GM12878 (cell line): Measurements from ENCODE around the gene LRRC56. TPM values are rescaled to one million over a fixed set of nuclear protein-coding genes. Genes with fewer than 3 reads are reported as not detected.

ENCODE experiments used
- ATAC-seq: fragments of 200-7000 bp; cut with Tn5 transposase; 3 replicates; pipeline ENCODE4 v1.9.1; 2020; ENCODE audit warnings: mild to moderate bottlenecking, moderate library complexity
- BruUV-seq: library from RNA; stranded (reverse); fragments of 400-500 nt; replicated peaks from 2 replicates; lab custom pipeline; 2021; lab: Mats Ljungman, UMichigan
- CTCF ChIA-PET: fragments of 300-600 bp; sonication (Branson Sonifier 250); formaldehyde crosslinking; extraction: SDS; loops from one replicate; lab custom pipeline; 2021; ENCODE audit warnings: inconsistent platforms; lab: Yijun Ruan, JAX
- POLR2A ChIA-PET: fragments of 350-600 bp; formaldehyde crosslinking; extraction: SDS; loops from one replicate; lab custom pipeline; 2021; ENCODE audit warnings: inconsistent platforms; lab: Charles Lee
- RAD21 ChIA-PET: fragments of 300-600 bp; sonication (Branson Sonifier 250); formaldehyde crosslinking; loops from one replicate; lab custom pipeline; 2023; ENCODE audit warnings: antibody characterized with exemption; ENCODE audit not compliant: unreplicated experiment; lab: Charles Lee
- SMC1A ChIA-PET: fragments of 300-600 bp; sonication (Branson Sonifier 250); formaldehyde crosslinking; loops from one replicate; lab custom pipeline; 2023; ENCODE audit not compliant: unreplicated experiment, uncharacterized antibody; lab: Charles Lee
- DNase-seq: peaks from one replicate; pipeline ENCODE4 v3.0.0-alpha.2; 2011; ENCODE audit warnings: low read depth, low spot score
- FAIRE-seq: peaks from 3 replicates; lab custom pipeline; 2011; peaks lifted over from hg19 to GRCh38; lab: Jason Lieb, UNC
- H2AFZ ChIP-seq: 2 replicates; pipeline ENCODE4 v1.6.0; 2011; ENCODE audit warnings: low read depth, low read length, control low read depth; ENCODE audit not compliant: control insufficient read depth
- H3K27ac ChIP-seq: 2 replicates; pipeline ENCODE4 v1.5.1; 2011; ENCODE audit warnings: control low read depth; ENCODE audit not compliant: control insufficient read depth, insufficient read depth
- H3K27me3 ChIP-seq, 2 experiments: replicated peaks in 1 of 2; 2 replicates each; pipeline versions ENCODE4 v1.6.0 to v1.6.1; 2011; ENCODE audit warnings: low read length in 1 of 2; ENCODE audit not compliant: control insufficient read depth in 2 of 2, insufficient read depth in 2 of 2
- H3K36me3 ChIP-seq, 2 experiments: 2 replicates each; pipeline ENCODE4 v1.5.1; 2011; ENCODE audit warnings: low read length in 1 of 2; ENCODE audit not compliant: control insufficient read depth in 2 of 2, insufficient read depth in 2 of 2
- H3K4me1 ChIP-seq: 2 replicates; pipeline ENCODE4 v1.6.1; 2011; ENCODE audit warnings: mild to moderate bottlenecking, low read length, moderate library complexity, mixed read lengths; ENCODE audit not compliant: control insufficient read depth, insufficient read depth
- H3K4me2 ChIP-seq: 2 replicates; pipeline ENCODE4 v1.6.0; 2011; ENCODE audit warnings: control low read depth; ENCODE audit not compliant: control insufficient read depth, insufficient read depth
- H3K4me3 ChIP-seq: fragments of 200-600 bp; sonication (generic); 2 replicates; pipeline ENCODE4 v1.5.1; 2016
- H3K79me2 ChIP-seq: 2 replicates; pipeline ENCODE4 v1.6.0; 2011; ENCODE audit warnings: low read length; ENCODE audit not compliant: control insufficient read depth, insufficient read depth
- H3K9ac ChIP-seq: 2 replicates; pipeline ENCODE4 v1.8.0; 2011; ENCODE audit warnings: low read length, control low read depth, mixed read lengths; ENCODE audit not compliant: control insufficient read depth, insufficient read depth
- H3K9me3 ChIP-seq: replicated peaks from 3 replicates; pipeline ENCODE4 v1.5.1; 2011; ENCODE audit warnings: mild to moderate bottlenecking, low read length; ENCODE audit not compliant: control insufficient read depth, insufficient read depth
- H4K20me1 ChIP-seq: 2 replicates; pipeline ENCODE4 v1.6.0; 2011; ENCODE audit not compliant: control insufficient read depth, insufficient read depth
- BACH1 ChIP-seq: fragments of 450-650 bp; IDR thresholded peaks from 2 replicates; pipeline ENCODE4 v1.6.1; 2017; ENCODE audit warnings: mild to moderate bottlenecking, borderline replicate concordance
- EGR1 ChIP-seq, 2 experiments: IDR thresholded peaks; 1 replicate in 1 of 2; 2 replicates in 1 of 2; pipeline ENCODE4 v1.6.1; 2011 to 2012; ENCODE audit warnings: low read depth in 2 of 2, low read length in 2 of 2, borderline replicate concordance in 1 of 2, mild to moderate bottlenecking in 1 of 2, moderate library complexity in 1 of 2
- GATAD2B ChIP-seq: fragments of 450-650 bp; conservative IDR thresholded peaks from 2 replicates; pipeline ENCODE4 v1.6.1; 2017; ENCODE audit warnings: low read depth, mild to moderate bottlenecking, moderate library complexity
- IKZF1 ChIP-seq: fragments of 450-650 bp; conservative IDR thresholded peaks from 2 replicates; pipeline ENCODE4 v1.6.1; 2017; ENCODE audit warnings: antibody characterized with exemption, mild to moderate bottlenecking
- LARP7 ChIP-seq: fragments of 450-650 bp; IDR thresholded peaks from 2 replicates; pipeline ENCODE4 v1.6.1; 2017; ENCODE audit warnings: mild to moderate bottlenecking
- MTA3 ChIP-seq: IDR thresholded peaks from 2 replicates; pipeline ENCODE4 v1.6.1; 2012; ENCODE audit warnings: low read length, inconsistent platforms, borderline replicate concordance
- RUNX3 ChIP-seq: IDR thresholded peaks from 2 replicates; pipeline ENCODE4 v1.6.1; 2012; ENCODE audit warnings: low read length, inconsistent platforms
- ZNF207 ChIP-seq: fragments of 450-650 bp; IDR thresholded peaks from 2 replicates; pipeline ENCODE4 v1.6.1; 2014; ENCODE audit warnings: antibody characterized with exemption, mild to moderate bottlenecking, borderline replicate concordance
- ZNF24 ChIP-seq: fragments of 450-650 bp; IDR thresholded peaks from 2 replicates; pipeline ENCODE4 v1.6.1; 2017; ENCODE audit warnings: antibody characterized with exemption, mild to moderate bottlenecking
- WGBS: methylation state at CpG from one replicate; pipeline ENCODE4 v1.1.6; 2016; ENCODE audit warnings: low lambda C conversion rate; ENCODE audit not compliant: insufficient replicate concordance, insufficient coverage; ENCODE audit errors: missing lambda C conversion rate; 5-methylcytosine and 5-hydroxymethylcytosine counted together
- in situ Hi-C: fragments of 300-500 bp; cut with MboI; formaldehyde crosslinking; loops from 9 replicates; pipeline ENCODE4 v1.14.3; 2018; ENCODE audit warnings: mixed read lengths
- intact Hi-C: fragments of 100-400 bp; cut with micrococcal nuclease; formaldehyde crosslinking; loops from one replicate; pipeline ENCODE4 v1.14.2; 2022; ENCODE audit not compliant: unreplicated experiment
- polyA plus RNA-seq, 11 experiments: library from polyadenylated mRNA; depleted of rRNA in 4 of 11; unstranded in 6 of 11; stranded (reverse) in 5 of 11; fragments of >200 nt; fragmentation: Nextera tagmentation in 4 of 11; fragmentation: Illumina TruSeq in 1 of 11; extraction: Ambion mirVana in 4 of 11; extraction: Trizol in 1 of 11; gene quantifications; 1 replicate in 1 of 11; 2 replicates in 10 of 11; pipeline versions ENCODE4 v1.2.1 to v1.2.3, GENCODE V29; 2011 to 2016; ENCODE audit warnings: inconsistent platforms in 2 of 11, missing spikeins in 2 of 11, low read depth in 1 of 11
- total RNA-seq, 4 experiments: library from RNA; depleted of rRNA in 3 of 4; stranded (reverse); fragments of >200 nt in 3 of 4; fragmentation: Illumina TruSeq in 1 of 4; extraction: Trizol in 1 of 4; gene quantifications; 2 replicates each; pipeline versions ENCODE4 v1.2.1 to v1.2.3, GENCODE V29; 2013 to 2021

Gene LRRC56
- total and polyA plus RNA-seq, 10 of the 15 experiments (the other 5 are each of a cell fraction or from before 2014, with no cell fraction given): 0.02 to 1.9 (median 0.75) TPM; not detected in 1

- H3K27ac ChIP-seq: peak overlapping the region; percentile 62
- peaks cover 4% of the 10 kb centered on the region; the same call in 1 of the 2 replicates for H4K20me1 ChIP-seq
- H3K4me3 ChIP-seq: peak overlapping the region; percentile 90
- BruUV-seq: no TSS peak
- ChIA-PET SMC1A (interaction anchor here (2.1 kb wide), 1 partner anchor 16 kb away, joined by 5 read pairs; no protein-coding TSS in a partner anchor), RAD21 (no interaction called here), CTCF (interaction anchor here (1.1 kb wide), 1 partner anchor 16 kb away, joined by 8 read pairs; no protein-coding TSS in a partner anchor), POLR2A (interaction anchor here (1.1 to 2.3 kb wide), 2 partner anchors 25 to 29 kb away, joined by 3 to 6 read pairs; no protein-coding TSS in a partner anchor)
- peak overlapping the region; percentile 89 for H3K4me2 ChIP-seq
- peaks cover 28% of the 10 kb centered on the region for H3K4me1 ChIP-seq
- WGBS: 4% methylated on average over 52 of the region's 66 CpGs
- H3K36me3 ChIP-seq: peaks cover 0 to 12% of the 10 kb centered on the region in 2 experiments; a peak in 3 of 4 replicates
- DNase-seq (no peak), FAIRE-seq (no peak), ATAC-seq (no peak)
- peaks cover 16% of the 10 kb centered on the region for H3K79me2 ChIP-seq
- H3K9ac ChIP-seq: peak overlapping the region; percentile 85
- in situ Hi-C loops: no loop called here
- H3K9me3 ChIP-seq: no peaks in the 10 kb centered on the region
- intact Hi-C loops: no loop called here
- H3K27me3 ChIP-seq: no peaks in the 10 kb centered on the region
- TF ChIP-seq MTA3: no peak
- 0 out of 2 replicates have a peak, but pooled peaks have one; percentile 27 for TF ChIP-seq ZNF207
- 0 out of 2 replicates have a peak, but pooled peaks have one; percentile 26 for TF ChIP-seq GATAD2B
- TF ChIP-seq RUNX3: 0 out of 2 replicates have a peak, but pooled peaks have one; percentile 1
- 0 out of 2 replicates have a peak, but pooled peaks have one; percentile 12 for TF ChIP-seq IKZF1
- 0 out of 3 replicates have a peak, but pooled peaks of 1 of the 2 experiments have one; percentile 2 for TF ChIP-seq EGR1 (IDR thresholded peaks at IDR 0.05; ENCODE audit: borderline replicate concordance in 1 of 2, low read depth in 2 of 2, low read length in 2 of 2)
- TF ChIP-seq BACH1: peak; percentile 8; the same call in 1 of the 2 replicates
- TF ChIP-seq ZNF24: no peak
- peak; percentile 35; the same call in 1 of the 2 replicates for TF ChIP-seq LARP7
- peak overlapping the region; percentile 47 for H2AFZ ChIP-seq
Observed at GRCh38 chr11:534396-535209, 2.7 kb upstream of the LRRC56 start.
